Spleen (tissue), 11 donors: ENCODE data around the gene HES1. TPM values are rescaled to one million over a fixed set of nuclear protein-coding genes. Genes with fewer than 3 reads are reported as not detected.
A peak's percentile ranks its signal among the peaks of the same experiment; 100 is the strongest.
"Not testable (repeated sequence)": the region's sequence is repeated elsewhere in the genome, so short reads cannot be mapped to it uniquely, and the experiment has no call there.

Experiments used
- DNase-seq: peaks from one replicate; pipeline ENCODE4 v3.0.0-alpha.2; 2020
- H3K27ac ChIP-seq, 8 donors: fragments of 200-600 bp; sonication (generic) in 7 of 8; 1 replicate in 4 of 8; 2 replicates in 4 of 8; pipeline versions ENCODE4 v1.5.0 to v1.8.0; 2016 to 2021; ENCODE audit warnings: inconsistent platforms in 4 of 8, mild to moderate bottlenecking in 4 of 8, moderate library complexity in 1 of 8
- H3K27me3 ChIP-seq, 7 donors: fragments of 200-600 bp; sonication (generic) in 6 of 7; replicated peaks in 1 of 7; 1 replicate in 4 of 7; 2 replicates in 3 of 7; pipeline versions ENCODE4 v1.5.0 to v1.8.0; 2016 to 2021; ENCODE audit warnings: inconsistent platforms in 3 of 7, mild to moderate bottlenecking in 1 of 7
- H3K36me3 ChIP-seq, 6 donors: fragments of 200-600 bp; sonication (generic) in 5 of 6; 1 replicate in 4 of 6; 2 replicates in 2 of 6; pipeline versions ENCODE4 v1.5.0 to v1.8.0; 2016 to 2021; ENCODE audit warnings: inconsistent platforms in 2 of 6
- H3K4me1 ChIP-seq, 6 donors: fragments of 200-600 bp; sonication (generic) in 5 of 6; 1 replicate in 3 of 6; 2 replicates in 3 of 6; pipeline versions ENCODE4 v1.5.0 to v1.8.0; 2016 to 2021; ENCODE audit warnings: inconsistent platforms in 3 of 6
- H3K4me3 ChIP-seq, 8 donors: fragments of 200-600 bp; sonication (generic) in 7 of 8; 1 replicate in 4 of 8; 2 replicates in 4 of 8; pipeline versions ENCODE4 v1.5.0 to v1.8.0; 2016 to 2021; ENCODE audit warnings: inconsistent platforms in 4 of 8, mild to moderate bottlenecking in 4 of 8, moderate library complexity in 2 of 8
- H3K9me3 ChIP-seq, 8 donors: fragments of 200-600 bp; sonication (generic) in 7 of 8; 1 replicate in 4 of 8; 2 replicates in 4 of 8; pipeline versions ENCODE4 v1.5.0 to v1.8.0; 2016 to 2021; ENCODE audit warnings: inconsistent platforms in 4 of 8
- POLR2A ChIP-seq, 3 donors: fragments of 450-650 bp; IDR thresholded peaks; one replicate each; pipeline ENCODE4 v1.5.1; 2017; ENCODE audit warnings: antibody characterized with exemption in 3 of 3, mild to moderate bottlenecking in 1 of 3
- POLR2AphosphoS5 ChIP-seq, 3 donors: sonication (generic); formaldehyde crosslinking; IDR thresholded peaks; one replicate each; pipeline ENCODE4 v1.5.1; 2017; ENCODE audit warnings: antibody characterized with exemption in 3 of 3
- WGBS, 5 donors: extraction: QIAGEN DNeasy Blood & Tissue Kit in 3 of 5; methylation state at CpG; one replicate each; pipeline versions ENCODE4 v1.1.5 to v1.1.7; 2013 to 2018; 5-methylcytosine and 5-hydroxymethylcytosine counted together
- intact Hi-C: fragments of 100-400 bp; cut with DNase I; formaldehyde crosslinking; loops from one replicate; pipeline ENCODE4 v1.15.0; 2023; ENCODE audit warnings: low total_unique reads
- polyA plus RNA-seq, 3 donors: library from polyadenylated mRNA; stranded (reverse); fragments of 200-250 nt; gene quantifications; one replicate each; pipeline ENCODE4 v1.2.1, GENCODE V29; 2013
- total RNA-seq, 7 donors: library from RNA; depleted of rRNA in 3 of 7; stranded (reverse); fragments of >200 nt in 3 of 7; fragmentation: NEBNext Ultra II Directional in 4 of 7; extraction: Animal tissue kit (Norgen Biotek cat#: 25700) in 4 of 7; gene quantifications; one replicate each; pipeline versions ENCODE4 v1.1.0 to v1.2.1, GENCODE V29; 2016 to 2021
- TF ChIP-seq, protein P1 (sequence below), 11 experiments: fragments of 200-600 bp in 7 of 11; fragments of 450-650 bp in 4 of 11; sonication (generic) in 4 of 11; IDR thresholded peaks in 8 of 11; conservative IDR thresholded peaks in 3 of 11; 1 replicate in 7 of 11; 2 replicates in 4 of 11; pipeline versions ENCODE4 v1.4.0 to v1.8.0; 2016 to 2021; ENCODE audit warnings: antibody characterized with exemption in 11 of 11, inconsistent platforms in 4 of 11, mild to moderate bottlenecking in 1 of 11
- donor health status: healthy with polysubstance abuse.
- donor health status: DM: no; HTN: no; CAD: no; lungs with moderate emphysema.
- donor health status: DM: no; HTN: no; CAD: no.
- donor health status: Bipolar disorder and iron deficiency.
- donor health status: healthy.
- donor health status: DM: no; HTN: no; CAD: no.
- donor health status: DM: yes; HTN: yes; CAD: no.

Gene HES1
- total and polyA plus RNA-seq, 10 donors, result 17.7 to 59.6 (median 40.0) TPM

DNA sequence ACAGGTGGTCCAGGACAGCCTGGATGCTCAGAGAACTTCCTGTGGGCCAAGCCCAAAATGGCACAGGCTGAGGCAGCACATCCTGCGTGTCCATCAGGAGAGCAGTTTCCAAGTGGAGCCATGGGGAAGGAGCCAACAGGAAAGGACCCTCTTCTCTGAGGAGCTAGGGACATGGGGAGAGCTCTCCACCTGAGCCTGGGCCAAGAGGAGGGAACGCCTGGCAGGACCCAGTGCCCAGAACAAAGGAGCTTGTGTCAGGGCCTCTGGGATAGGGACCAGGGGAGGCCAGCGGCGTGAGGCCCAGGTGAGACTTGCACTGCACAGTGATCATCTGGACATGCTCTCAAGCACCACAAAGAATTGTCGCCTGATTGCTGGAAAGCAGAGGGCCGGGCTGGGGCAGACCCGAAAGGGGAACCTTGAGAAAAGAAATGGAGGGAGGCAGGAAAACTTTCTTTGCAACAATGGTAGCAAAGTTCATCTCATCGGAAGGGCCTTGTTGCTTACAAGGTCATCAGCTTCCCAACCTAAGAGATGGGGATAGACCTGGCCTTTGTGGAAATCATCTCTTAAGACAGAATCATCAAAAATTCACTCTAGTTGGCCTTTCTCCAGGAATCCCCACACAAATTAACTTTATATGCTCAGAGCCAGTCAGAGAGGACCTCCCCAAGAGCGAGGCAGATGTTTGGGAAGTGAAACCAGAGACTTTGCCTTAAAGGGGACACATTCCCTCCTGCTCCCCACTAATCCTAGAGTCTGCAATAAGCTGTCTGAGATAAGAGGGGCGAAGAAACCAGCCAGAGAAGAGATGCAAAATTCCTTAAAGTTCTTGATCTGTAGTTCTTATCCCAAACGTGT is 47.7 kb upstream of the HES1 start:
- 79 to 87% (median 83%) methylated on average over 11 of the region's 11 CpGs for WGBS, 5 donors
- peak overlapping the region in 3 of 8 donors; percentile 79 to 88 (median 86) for H3K27ac ChIP-seq
- peaks cover 9 to 67% (median 26%) of the 10 kb centered on the region in 6 donors for H3K4me1 ChIP-seq
- no peaks in the 10 kb centered on the region for H3K27me3 ChIP-seq
- H3K36me3 ChIP-seq, result no peaks in the 10 kb centered on the region
- intact Hi-C loops, result no loop called here
- no peak for TF ChIP-seq POLR2A (IDR thresholded peaks at IDR 0.05)
- TF ChIP-seq, protein P1, sequence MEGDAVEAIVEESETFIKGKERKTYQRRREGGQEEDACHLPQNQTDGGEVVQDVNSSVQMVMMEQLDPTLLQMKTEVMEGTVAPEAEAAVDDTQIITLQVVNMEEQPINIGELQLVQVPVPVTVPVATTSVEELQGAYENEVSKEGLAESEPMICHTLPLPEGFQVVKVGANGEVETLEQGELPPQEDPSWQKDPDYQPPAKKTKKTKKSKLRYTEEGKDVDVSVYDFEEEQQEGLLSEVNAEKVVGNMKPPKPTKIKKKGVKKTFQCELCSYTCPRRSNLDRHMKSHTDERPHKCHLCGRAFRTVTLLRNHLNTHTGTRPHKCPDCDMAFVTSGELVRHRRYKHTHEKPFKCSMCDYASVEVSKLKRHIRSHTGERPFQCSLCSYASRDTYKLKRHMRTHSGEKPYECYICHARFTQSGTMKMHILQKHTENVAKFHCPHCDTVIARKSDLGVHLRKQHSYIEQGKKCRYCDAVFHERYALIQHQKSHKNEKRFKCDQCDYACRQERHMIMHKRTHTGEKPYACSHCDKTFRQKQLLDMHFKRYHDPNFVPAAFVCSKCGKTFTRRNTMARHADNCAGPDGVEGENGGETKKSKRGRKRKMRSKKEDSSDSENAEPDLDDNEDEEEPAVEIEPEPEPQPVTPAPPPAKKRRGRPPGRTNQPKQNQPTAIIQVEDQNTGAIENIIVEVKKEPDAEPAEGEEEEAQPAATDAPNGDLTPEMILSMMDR (IDR thresholded peaks at IDR 0.05 in 8 of 11, conservative IDR thresholded peaks at IDR 0.05 in 3 of 11), result no peak
- TF ChIP-seq POLR2AphosphoS5 (IDR thresholded peaks at IDR 0.05), result no peak
- no peaks in the 10 kb centered on the region for H3K9me3 ChIP-seq
- DNase-seq, result no peak
- H3K4me3 ChIP-seq, result no peak overlapping the region

DNA sequence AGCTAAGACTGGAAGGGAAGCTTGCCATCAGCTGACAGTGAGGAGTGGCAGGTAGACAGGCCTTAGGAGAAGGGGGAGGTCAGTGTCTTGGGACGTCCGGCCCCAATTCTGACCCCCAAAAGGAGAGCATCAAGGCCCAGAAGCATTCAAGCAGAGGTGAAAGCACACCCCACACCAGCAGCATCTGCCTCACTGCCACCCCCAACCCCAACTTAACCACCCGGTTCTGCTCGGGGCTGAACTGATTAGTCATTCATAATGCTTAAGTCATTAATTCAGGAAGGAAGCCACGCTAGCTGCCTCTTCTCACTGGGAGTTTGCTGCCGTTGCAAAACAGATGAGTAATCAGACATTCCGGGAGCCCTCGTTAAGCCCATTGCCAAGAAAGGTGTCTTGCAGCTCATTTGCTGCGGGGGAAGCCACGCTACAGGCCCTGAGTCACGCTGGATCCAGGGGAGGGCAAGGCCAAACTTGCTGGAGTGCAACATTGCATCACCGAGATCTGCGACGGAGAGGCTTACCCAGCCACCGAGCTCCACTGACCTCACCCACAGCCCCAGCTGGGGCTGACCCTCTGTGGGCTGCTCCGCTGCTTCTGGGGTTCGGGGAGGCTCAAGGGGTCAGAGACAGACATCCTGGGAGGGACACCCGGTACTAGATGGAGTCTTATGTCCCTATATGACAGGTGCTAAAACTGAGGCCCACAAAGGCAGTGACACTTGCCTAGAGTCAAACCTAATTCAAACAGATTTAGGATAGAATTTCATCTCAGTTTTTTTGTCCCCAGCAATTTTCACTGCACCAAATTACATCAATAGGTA is 46.4 kb upstream of the HES1 start:
- Histone ChIP-seq H3K27ac (peak overlapping the region in 7 of 8 donors; percentile 37 to 88 (median 79)), H3K27me3 (no peaks in the 10 kb centered on the region), H3K9me3 (no peaks in the 10 kb centered on the region), H3K36me3 (no peaks in the 10 kb centered on the region), H3K4me1 (peaks cover 9 to 66% (median 25%) of the 10 kb centered on the region in 6 donors), H3K4me3 (no peak overlapping the region)
- no peak for TF ChIP-seq POLR2A (IDR thresholded peaks at IDR 0.05)
- peak; percentile 61 to 81 (median 80) for TF ChIP-seq POLR2AphosphoS5 (IDR thresholded peaks at IDR 0.05)
- DNase-seq, result peak; percentile 90
- intact Hi-C loops, result no loop called here
- 19 to 46% (median 29%) methylated on average over 16 to 18 of the region's 18 CpGs for WGBS, 5 donors

DNA sequence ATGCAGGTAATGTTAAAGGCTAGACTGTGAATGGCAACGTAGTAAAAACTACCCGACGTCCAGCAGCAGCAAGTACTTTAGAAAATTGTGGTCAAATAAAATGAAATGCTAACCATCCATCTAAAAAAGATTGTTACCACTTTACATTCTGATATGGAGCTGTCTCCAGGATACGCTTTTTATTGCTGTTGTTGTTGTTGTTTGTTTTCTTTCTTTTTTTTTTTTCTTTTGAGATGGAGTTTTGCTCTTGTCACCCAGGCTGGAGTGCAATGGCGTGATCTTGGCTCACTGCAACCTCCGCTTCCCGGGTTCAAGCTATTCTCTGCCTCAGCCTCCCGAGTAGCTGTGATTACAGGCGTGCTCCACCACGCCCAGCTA is 45.8 kb upstream of the HES1 start:
- Histone ChIP-seq H3K4me1 (peaks cover 10 to 68% (median 26%) of the 10 kb centered on the region in 6 donors), H3K27ac (peak overlapping the region in 7 of 8 donors; percentile 37 to 88 (median 79))
- 95 to 96% (median 96%) methylated on average over 10 of the region's 10 CpGs for WGBS, 5 donors
- H3K27me3 ChIP-seq, H3K4me3 ChIP-seq, intact Hi-C loops, H3K36me3 ChIP-seq, H3K9me3 ChIP-seq, DNase-seq: not testable (repeated sequence)

DNA sequence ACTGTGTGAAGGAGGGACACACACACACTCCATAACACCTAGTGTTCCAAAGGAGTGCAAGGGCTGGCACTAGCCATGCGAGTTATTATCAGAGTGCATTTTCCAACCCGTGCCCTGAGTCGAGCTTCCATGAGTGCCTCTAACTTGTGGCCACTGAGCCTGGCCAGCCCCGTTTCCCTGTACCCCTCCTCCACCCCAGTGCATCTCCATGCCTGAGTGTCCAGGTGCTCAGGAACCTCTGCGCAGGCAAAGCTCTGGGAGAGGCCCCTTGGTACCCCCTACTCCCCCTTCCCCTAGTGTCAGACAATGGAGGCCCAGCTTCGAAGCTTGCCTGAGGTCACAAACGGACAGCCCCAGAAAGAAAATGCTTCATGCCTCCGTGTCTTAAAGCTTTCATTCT is 45.2 kb upstream of the HES1 start:
- no peaks in the 10 kb centered on the region for H3K36me3 ChIP-seq
- 93 to 97% (median 95%) methylated on average over 8 of the region's 8 CpGs for WGBS, 5 donors
- peaks cover 15 to 74% (median 28%) of the 10 kb centered on the region in 6 donors for H3K4me1 ChIP-seq
- H3K9me3 ChIP-seq, result no peaks in the 10 kb centered on the region
- TF ChIP-seq, protein P1 (IDR thresholded peaks at IDR 0.05 in 8 of 11, conservative IDR thresholded peaks at IDR 0.05 in 3 of 11), result no peak
- no peak for TF ChIP-seq POLR2AphosphoS5 (IDR thresholded peaks at IDR 0.05)
- no peak for TF ChIP-seq POLR2A (IDR thresholded peaks at IDR 0.05)
- no peak for DNase-seq
- H3K27me3 ChIP-seq, result no peaks in the 10 kb centered on the region
- no peak overlapping the region for H3K27ac ChIP-seq
- intact Hi-C loops, result no loop called here
- no peak overlapping the region for H3K4me3 ChIP-seq

DNA sequence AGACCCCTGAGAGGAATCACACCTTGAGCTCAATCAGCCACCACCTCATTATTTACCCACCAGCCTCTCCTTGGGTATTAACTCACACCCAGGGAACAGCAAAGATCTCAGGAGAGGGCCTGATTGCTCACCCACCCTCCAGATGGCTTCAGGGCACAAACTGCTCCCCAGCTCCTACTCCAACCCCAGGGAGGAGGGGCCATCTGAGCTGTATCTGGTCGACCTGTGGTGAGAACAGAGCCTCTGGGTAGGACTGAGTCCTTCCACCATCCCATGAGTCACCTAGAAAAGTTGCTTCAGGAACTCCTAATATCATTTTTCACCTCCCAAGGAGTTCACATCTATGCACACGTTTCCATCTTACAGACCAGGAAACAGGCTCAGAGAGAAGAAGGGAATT is 44.8 kb upstream of the HES1 start:
- H3K36me3 ChIP-seq, result no peaks in the 10 kb centered on the region
- no peaks in the 10 kb centered on the region for H3K27me3 ChIP-seq
- TF ChIP-seq, protein P1 (IDR thresholded peaks at IDR 0.05 in 8 of 11, conservative IDR thresholded peaks at IDR 0.05 in 3 of 11), result no peak
- TF ChIP-seq POLR2AphosphoS5 (IDR thresholded peaks at IDR 0.05) (no peak), POLR2A (IDR thresholded peaks at IDR 0.05) (no peak)
- H3K27ac ChIP-seq, result no peak overlapping the region
- H3K4me1 ChIP-seq, result peaks cover 15 to 74% (median 32%) of the 10 kb centered on the region in 6 donors
- no peak overlapping the region for H3K4me3 ChIP-seq
- H3K9me3 ChIP-seq, result no peaks in the 10 kb centered on the region
- WGBS, 5 donors, result 58 to 77% (median 69%) methylated on average over 2 of the region's 2 CpGs
- DNase-seq, result no peak
- intact Hi-C loops, result no loop called here

- 93 to 99% (median 94%) methylated on average over 6 of the region's 6 CpGs for WGBS, 5 donors
- peaks cover 15 to 68% (median 32%) of the 10 kb centered on the region in 6 donors for H3K4me1 ChIP-seq
- H3K27ac ChIP-seq, intact Hi-C loops, H3K36me3 ChIP-seq, H3K27me3 ChIP-seq, H3K4me3 ChIP-seq, DNase-seq, H3K9me3 ChIP-seq: not testable (repeated sequence)
Measured at GRCh38 chr3:194091897-194092296, 44.1 kb upstream of the HES1 start.
